ENCODE measurements around the gene SEC14L3. TPM values are rescaled to one million over a fixed set of nuclear protein-coding genes. Genes with fewer than 3 reads are reported as not detected.
A peak's percentile ranks its signal among the peaks of the same experiment; 100 is the strongest.

Gene SEC14L3
- total and polyA plus RNA-seq, 2 of the 13 experiments (the other 11 are each of a cell fraction or from before 2014, with no cell fraction given) = not detected

DNA sequence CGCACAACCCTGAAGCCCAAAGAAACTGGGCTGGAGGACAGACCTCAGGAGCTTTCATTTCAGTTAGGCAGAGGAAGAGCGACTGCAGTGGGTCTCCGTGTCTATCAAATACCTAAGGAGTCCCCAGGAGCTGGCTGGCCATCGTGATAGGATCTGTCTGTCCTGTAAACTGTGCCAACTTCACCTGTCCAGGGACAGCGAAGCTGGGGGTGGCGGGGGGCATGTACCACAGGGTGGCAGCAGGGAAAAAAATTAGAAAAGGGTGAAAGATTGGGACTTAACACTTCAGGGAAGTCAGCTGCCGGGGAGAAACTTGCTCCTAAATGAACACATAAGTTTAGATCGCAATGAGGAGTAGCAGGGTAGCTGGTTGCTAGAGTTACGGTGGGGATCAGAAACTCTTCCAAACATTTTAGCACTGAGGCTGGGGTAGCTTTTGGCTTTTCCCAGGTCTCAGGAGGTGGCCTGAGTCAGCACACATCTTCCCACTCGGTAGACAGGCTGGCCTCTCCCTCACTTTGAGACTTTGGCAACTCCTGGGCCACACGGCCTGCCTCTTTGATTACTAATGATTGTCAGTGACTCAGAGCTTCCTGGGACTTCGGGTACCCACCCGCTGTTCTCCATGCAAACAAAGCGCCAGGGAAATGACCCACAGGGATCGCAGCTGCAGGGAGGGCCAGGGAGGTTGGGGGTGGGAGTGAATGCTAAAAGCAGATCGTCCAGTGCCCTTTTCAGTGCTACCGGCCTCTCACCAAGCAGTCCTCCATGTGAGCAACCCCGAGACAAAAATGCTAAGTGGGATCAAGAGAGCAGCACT lies 49.1 kb downstream of the SEC14L3 start (continued):
- 0 out of 2 replicates have a peak, but pooled peaks have one; percentile 5 for TF ChIP-seq ZNF3 (CRISPR knock-in tag; IDR thresholded peaks at IDR 0.05)
- no peak for TF ChIP-seq ZFP82 (CRISPR knock-in tag; IDR thresholded peaks at IDR 0.05; ENCODE audit: borderline replicate concordance)
- TF ChIP-seq NCOA1 (CRISPR knock-in tag; IDR thresholded peaks at IDR 0.05) = no peak
- TF ChIP-seq, protein P1, sequence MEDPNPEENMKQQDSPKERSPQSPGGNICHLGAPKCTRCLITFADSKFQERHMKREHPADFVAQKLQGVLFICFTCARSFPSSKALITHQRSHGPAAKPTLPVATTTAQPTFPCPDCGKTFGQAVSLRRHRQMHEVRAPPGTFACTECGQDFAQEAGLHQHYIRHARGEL (CRISPR knock-in tag; IDR thresholded peaks at IDR 0.05) = no peak
- TF ChIP-seq, protein P2, sequence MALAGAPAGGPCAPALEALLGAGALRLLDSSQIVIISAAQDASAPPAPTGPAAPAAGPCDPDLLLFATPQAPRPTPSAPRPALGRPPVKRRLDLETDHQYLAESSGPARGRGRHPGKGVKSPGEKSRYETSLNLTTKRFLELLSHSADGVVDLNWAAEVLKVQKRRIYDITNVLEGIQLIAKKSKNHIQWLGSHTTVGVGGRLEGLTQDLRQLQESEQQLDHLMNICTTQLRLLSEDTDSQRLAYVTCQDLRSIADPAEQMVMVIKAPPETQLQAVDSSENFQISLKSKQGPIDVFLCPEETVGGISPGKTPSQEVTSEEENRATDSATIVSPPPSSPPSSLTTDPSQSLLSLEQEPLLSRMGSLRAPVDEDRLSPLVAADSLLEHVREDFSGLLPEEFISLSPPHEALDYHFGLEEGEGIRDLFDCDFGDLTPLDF (CRISPR knock-in tag; IDR thresholded peaks at IDR 0.05) = no peak
- TF ChIP-seq KMT2B (CRISPR knock-in tag; IDR thresholded peaks at IDR 0.05) = no peak
- no peak for TF ChIP-seq MEF2D (CRISPR knock-in tag; IDR thresholded peaks at IDR 0.05)
- TF ChIP-seq, protein P3, sequence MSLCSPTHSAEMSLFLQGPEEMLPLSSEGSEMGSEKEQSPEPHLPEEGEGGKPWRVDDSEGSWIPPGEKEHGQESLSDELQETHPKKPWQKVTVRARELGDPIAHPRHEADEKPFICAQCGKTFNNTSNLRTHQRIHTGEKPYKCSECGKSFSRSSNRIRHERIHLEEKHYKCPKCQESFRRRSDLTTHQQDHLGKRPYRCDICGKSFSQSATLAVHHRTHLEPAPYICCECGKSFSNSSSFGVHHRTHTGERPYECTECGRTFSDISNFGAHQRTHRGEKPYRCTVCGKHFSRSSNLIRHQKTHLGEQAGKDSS (CRISPR knock-in tag; IDR thresholded peaks at IDR 0.05; ENCODE audit: borderline replicate concordance, low read depth) = no peak
- TF ChIP-seq SP140L (CRISPR knock-in tag; IDR thresholded peaks at IDR 0.05; ENCODE audit: borderline replicate concordance) = no peak
- TF ChIP-seq, protein P4, sequence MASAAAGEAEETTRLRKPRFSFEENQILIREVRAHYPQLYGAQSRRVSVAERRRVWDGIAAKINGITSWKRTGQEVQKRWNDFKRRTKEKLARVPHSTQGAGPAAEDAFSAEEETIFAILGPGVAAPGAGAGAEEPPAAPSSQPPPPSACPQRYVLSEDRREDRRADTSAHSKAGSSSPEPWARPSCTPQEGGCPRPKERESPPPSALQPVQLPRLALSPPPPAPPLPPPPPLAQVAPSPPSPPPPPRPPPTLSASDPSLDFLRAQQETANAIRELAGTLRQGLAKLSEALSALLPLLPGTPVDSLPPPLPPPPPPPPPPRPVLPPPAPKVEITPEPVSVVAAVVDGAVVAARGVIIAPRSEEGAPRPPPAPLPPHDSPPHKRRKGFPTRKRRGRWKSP (CRISPR knock-in tag; IDR thresholded peaks at IDR 0.05) = no peak
- no peak for TF ChIP-seq MTA3 (CRISPR knock-in tag; IDR thresholded peaks at IDR 0.05)
- peak; percentile 28; the same call in 1 of the 2 replicates for TF ChIP-seq POLR2G (IDR thresholded peaks at IDR 0.05; ENCODE audit: low read depth, low read length)
- TF ChIP-seq ZNF556 (CRISPR knock-in tag; IDR thresholded peaks at IDR 0.05; ENCODE audit: borderline replicate concordance) = no peak
- 0 out of 2 replicates have a peak, but pooled peaks have one; percentile 11 for TF ChIP-seq MAF1 (CRISPR knock-in tag; IDR thresholded peaks at IDR 0.05; ENCODE audit: borderline replicate concordance)
- TF ChIP-seq HDAC6 (IDR thresholded peaks at IDR 0.05; ENCODE audit: low read depth, low read length) = no peak
- TF ChIP-seq, protein P5, sequence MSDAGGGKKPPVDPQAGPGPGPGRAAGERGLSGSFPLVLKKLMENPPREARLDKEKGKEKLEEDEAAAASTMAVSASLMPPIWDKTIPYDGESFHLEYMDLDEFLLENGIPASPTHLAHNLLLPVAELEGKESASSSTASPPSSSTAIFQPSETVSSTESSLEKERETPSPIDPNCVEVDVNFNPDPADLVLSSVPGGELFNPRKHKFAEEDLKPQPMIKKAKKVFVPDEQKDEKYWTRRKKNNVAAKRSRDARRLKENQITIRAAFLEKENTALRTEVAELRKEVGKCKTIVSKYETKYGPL (CRISPR knock-in tag; IDR thresholded peaks at IDR 0.05) = no peak
- 0 out of 2 replicates have a peak, but pooled peaks have one; percentile 10 for TF ChIP-seq ZNF558 (CRISPR knock-in tag; IDR thresholded peaks at IDR 0.05; ENCODE audit: borderline replicate concordance)
- TF ChIP-seq KMT2A (CRISPR knock-in tag; IDR thresholded peaks at IDR 0.05) = no peak
- no peak for TF ChIP-seq ZNF577 (CRISPR knock-in tag; IDR thresholded peaks at IDR 0.05; ENCODE audit: borderline replicate concordance, low read depth)
- 0 out of 2 replicates have a peak, but pooled peaks have one; percentile 26 for TF ChIP-seq SNAI1 (CRISPR knock-in tag; IDR thresholded peaks at IDR 0.05; ENCODE audit: borderline replicate concordance)
- TF ChIP-seq CHD2 (IDR thresholded peaks at IDR 0.05; ENCODE audit: low read depth, low read length) = no peak
- TF ChIP-seq, protein P6, sequence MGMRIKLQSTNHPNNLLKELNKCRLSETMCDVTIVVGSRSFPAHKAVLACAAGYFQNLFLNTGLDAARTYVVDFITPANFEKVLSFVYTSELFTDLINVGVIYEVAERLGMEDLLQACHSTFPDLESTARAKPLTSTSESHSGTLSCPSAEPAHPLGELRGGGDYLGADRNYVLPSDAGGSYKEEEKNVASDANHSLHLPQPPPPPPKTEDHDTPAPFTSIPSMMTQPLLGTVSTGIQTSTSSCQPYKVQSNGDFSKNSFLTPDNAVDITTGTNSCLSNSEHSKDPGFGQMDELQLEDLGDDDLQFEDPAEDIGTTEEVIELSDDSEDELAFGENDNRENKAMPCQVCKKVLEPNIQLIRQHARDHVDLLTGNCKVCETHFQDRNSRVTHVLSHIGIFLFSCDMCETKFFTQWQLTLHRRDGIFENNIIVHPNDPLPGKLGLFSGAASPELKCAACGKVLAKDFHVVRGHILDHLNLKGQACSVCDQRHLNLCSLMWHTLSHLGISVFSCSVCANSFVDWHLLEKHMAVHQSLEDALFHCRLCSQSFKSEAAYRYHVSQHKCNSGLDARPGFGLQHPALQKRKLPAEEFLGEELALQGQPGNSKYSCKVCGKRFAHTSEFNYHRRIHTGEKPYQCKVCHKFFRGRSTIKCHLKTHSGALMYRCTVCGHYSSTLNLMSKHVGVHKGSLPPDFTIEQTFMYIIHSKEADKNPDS (CRISPR knock-in tag; IDR thresholded peaks at IDR 0.05) = no peak
- TF ChIP-seq ZBTB1 (CRISPR knock-in tag; IDR thresholded peaks at IDR 0.05; ENCODE audit: borderline replicate concordance) = no peak
- TF ChIP-seq THYN1 (CRISPR knock-in tag; IDR thresholded peaks at IDR 0.05; ENCODE audit: borderline replicate concordance, low read depth) = no peak

Measured in HepG2 (cell line).